Heart left ventricle (tissue), 16 donors: ENCODE results near the gene FNBP1. TPM values are rescaled to one million over a fixed set of nuclear protein-coding genes. Genes with fewer than 3 reads are reported as not detected.

ENCODE experiments used
- ATAC-seq, 4 donors: fragments of 200-7000 bp; cut with Tn5 transposase; one replicate each; pipeline ENCODE4 v1.9.1; 2020 to 2022; ENCODE audit warnings: moderate library complexity in 4 of 4, mild to moderate bottlenecking in 3 of 4, moderate number of reproducible peaks in 1 of 4
- DNase-seq, 5 donors: peaks; one replicate each; pipeline ENCODE4 v3.0.0-alpha.2; 2020
- H3K27ac ChIP-seq, 12 donors: fragments of 200-600 bp; sonication (generic) in 4 of 12; one replicate each; pipeline versions ENCODE4 v1.5.0 to v1.8.0; 2016 to 2022; ENCODE audit warnings: mild to moderate bottlenecking in 2 of 12
- H3K27me3 ChIP-seq, 9 donors: fragments of 200-600 bp; sonication (generic) in 2 of 9; one replicate each; pipeline versions ENCODE4 v1.5.1 to v1.8.0; 2016 to 2022; ENCODE audit warnings: mild to moderate bottlenecking in 3 of 9
- H3K36me3 ChIP-seq, 9 donors: fragments of 200-600 bp; sonication (generic) in 2 of 9; one replicate each; pipeline versions ENCODE4 v1.5.0 to v1.8.0; 2018 to 2022; ENCODE audit warnings: mild to moderate bottlenecking in 2 of 9
- H3K4me1 ChIP-seq, 12 donors: fragments of 200-600 bp; sonication (generic) in 4 of 12; one replicate each; pipeline versions ENCODE4 v1.5.0 to v1.8.0; 2016 to 2022; ENCODE audit warnings: mild to moderate bottlenecking in 3 of 12
- H3K4me3 ChIP-seq, 12 donors: fragments of 200-600 bp; sonication (generic) in 4 of 12; one replicate each; pipeline versions ENCODE4 v1.5.0 to v1.8.0; 2017 to 2022; ENCODE audit warnings: mild to moderate bottlenecking in 9 of 12, moderate library complexity in 4 of 12
- H3K9me3 ChIP-seq, 12 donors: fragments of 200-600 bp; sonication (generic) in 4 of 12; one replicate each; pipeline versions ENCODE4 v1.5.0 to v1.8.0; 2016 to 2022; ENCODE audit warnings: mild to moderate bottlenecking in 1 of 12
- CTCF ChIP-seq, 12 donors: fragments of 200-600 bp; sonication (generic) in 4 of 12; IDR thresholded peaks; one replicate each; pipeline versions ENCODE4 v1.5.0 to v1.8.0; 2018 to 2022; ENCODE audit warnings: antibody characterized with exemption in 12 of 12, mild to moderate bottlenecking in 5 of 12
- POLR2A ChIP-seq, 2 donors: fragments of 450-650 bp; IDR thresholded peaks; one replicate each; pipeline ENCODE4 v1.6.1; 2017; ENCODE audit warnings: antibody characterized with exemption in 2 of 2, mild to moderate bottlenecking in 2 of 2, moderate library complexity in 2 of 2
- WGBS, 4 donors: extraction: QIAGEN DNeasy Blood & Tissue Kit in 2 of 4; methylation state at CpG; one replicate each; pipeline versions ENCODE4 v1.1.5 to v1.1.7; 2013 to 2018; 5-methylcytosine and 5-hydroxymethylcytosine counted together
- intact Hi-C, 10 donors: fragments of 100-400 bp; cut with DNase I; formaldehyde crosslinking; loops; one replicate each; pipeline versions ENCODE4 v1.11.1 to v1.14.2; 2022
- polyA plus RNA-seq, 2 donors: library from polyadenylated mRNA; stranded (reverse); fragments of 200-250 nt; gene quantifications; one replicate each; pipeline ENCODE4 v1.2.3, GENCODE V29; 2013
- total RNA-seq, 9 donors: library from RNA; depleted of rRNA in 2 of 9; stranded (reverse); fragments of >200 nt in 2 of 9; fragmentation: NEBNext Ultra II Directional in 3 of 9; extraction: Animal tissue kit (Norgen Biotek cat#: 25700) in 3 of 9; gene quantifications; one replicate each; pipeline versions ENCODE4 v1.1.0 to v1.2.4, GENCODE V29; 2016 to 2023
- donor health status: ischemic (EF 13 %, LVEDD 7.1; RV severe dilation, severe dysfunction).
- donor health status: healthy with polysubstance abuse.
- donor health status: DM: no; HTN: yes; CAD: no.
- donor health status: DM: no; HTN: no; CAD: no.
- donor health status: ischemic (EF 25% LVEDD 6.9; RV normal size, moderate dysfunction).
- donor health status: ischemic (EF 25% LVEDD 5.7; RV mildly dilated, moderate dysfunction).
- donor health status: healthy.
- donor health status: DM: yes; HTN: yes; CAD: no.
- donor health status: ischemic (EF 35%, LVEDD 5.7; RV mildly dilated, moderate dysfunction).
- donor health status: nonischemic (EF 11% LVEDD 7.7; RV severe dilation, severe dysfunction).
- donor health status: DM: yes; HTN: yes; CAD: no.
- donor health status: PGD.
- donor health status: ischemic (EF 29% LVEDD 5.4; RV normal size, mild dysfunction).
- donor health status: nonischemic (EF 23%, LVEDD 6.1; RV moderate dilation, normal function).

The FNBP1 gene
- total and polyA plus RNA-seq, 11 donors, result 6.9 to 47.3 (median 24.1) TPM

- 76 to 84% (median 78%) methylated on average over 7 of the region's 7 CpGs for WGBS, 4 donors
- ATAC-seq, result no peak
Measured at GRCh38 chr9:130060296-130060695, 17.3 kb upstream of the FNBP1 start.

GRCh38 chr9:130058887-130059286, 15.9 kb upstream of the FNBP1 start:
- intact Hi-C loops, result loop anchor here in 2 of 10 donors (10.0 kb wide), 2 partner anchors 124 to 174 kb away; no protein-coding TSS in a partner anchor
- WGBS, 4 donors, result 64 to 73% (median 66%) methylated on average over 3 of the region's 3 CpGs
- no peak for ATAC-seq

More at GRCh38 chr9:130060296-130060695, 17.3 kb upstream of the FNBP1 start:
- TF ChIP-seq POLR2A (IDR thresholded peaks at IDR 0.05), result no peak
- no peak for TF ChIP-seq CTCF (IDR thresholded peaks at IDR 0.05)
- H3K27ac ChIP-seq, result no peak overlapping the region
- intact Hi-C loops, result no loop called here
- no peak for DNase-seq
- no peaks in the 10 kb centered on the region for H3K27me3 ChIP-seq
- H3K4me1 ChIP-seq, result peaks cover 0 to 22% (median under 1%) of the 10 kb centered on the region in 12 donors
- no peak overlapping the region for H3K4me3 ChIP-seq
- peaks cover 0 to 34% (median 11%) of the 10 kb centered on the region in 9 donors for H3K36me3 ChIP-seq
- no peaks in the 10 kb centered on the region for H3K9me3 ChIP-seq

GRCh38 chr9:130058154-130058553, 15.2 kb upstream of the FNBP1 start:
- ATAC-seq (no peak), DNase-seq (no peak)
- Histone ChIP-seq H3K9me3 (no peaks in the 10 kb centered on the region), H3K36me3 (peaks cover 0 to 24% (median 11%) of the 10 kb centered on the region in 9 donors), H3K4me3 (no peak overlapping the region), H3K27me3 (no peaks in the 10 kb centered on the region), H3K27ac (no peak overlapping the region), H3K4me1 (peaks cover 0 to 35% (median 10%) of the 10 kb centered on the region in 12 donors)
- TF ChIP-seq CTCF (IDR thresholded peaks at IDR 0.05) (peak in 2 of 12 donors; percentile 22 to 29), POLR2A (IDR thresholded peaks at IDR 0.05) (no peak)
- 84 to 88% (median 86%) methylated on average over 7 of the region's 7 CpGs for WGBS, 4 donors
- intact Hi-C loops, result loop anchor here in 2 of 10 donors (10.0 kb wide), 2 partner anchors 123 to 173 kb away; no protein-coding TSS in a partner anchor

More at GRCh38 chr9:130058887-130059286, 15.9 kb upstream of the FNBP1 start:
- no peak overlapping the region for H3K27ac ChIP-seq
- H3K36me3 ChIP-seq, result peaks cover 0 to 24% (median 11%) of the 10 kb centered on the region in 9 donors
- no peaks in the 10 kb centered on the region for H3K9me3 ChIP-seq
- TF ChIP-seq CTCF (IDR thresholded peaks at IDR 0.05), result no peak
- TF ChIP-seq POLR2A (IDR thresholded peaks at IDR 0.05), result no peak
- H3K4me3 ChIP-seq, result no peak overlapping the region
- H3K27me3 ChIP-seq, result no peaks in the 10 kb centered on the region
- DNase-seq, result no peak
- peaks cover 0 to 34% (median 10%) of the 10 kb centered on the region in 12 donors for H3K4me1 ChIP-seq

- TF ChIP-seq CTCF (IDR thresholded peaks at IDR 0.05) (no peak), POLR2A (IDR thresholded peaks at IDR 0.05) (no peak)
- Histone ChIP-seq H3K36me3 (peaks cover 0 to 22% (median 11%) of the 10 kb centered on the region in 9 donors), H3K4me1 (peaks cover 5 to 43% (median 27%) of the 10 kb centered on the region in 12 donors), H3K27me3 (no peaks in the 10 kb centered on the region), H3K9me3 (no peaks in the 10 kb centered on the region), H3K27ac (peak overlapping the region in 4 of 12 donors; percentile 85 to 92 (median 90)), H3K4me3 (peak overlapping the region; percentile 79 to 100 (median 96))
- intact Hi-C loops, result loop anchor here in 4 of 10 donors (5.0 to 10.0 kb wide), 3 partner anchors 120 to 170 kb away; no protein-coding TSS in a partner anchor
- no peak for ATAC-seq
- WGBS, 4 donors, result 80 to 82% (median 81%) methylated on average over 8 of the region's 8 CpGs
- no peak for DNase-seq
Measured at GRCh38 chr9:130054820-130055219, 11.8 kb upstream of the FNBP1 start.
